HL-60/S4 treated with phorbol 12-myristate 13-acetate at 8.2 ng/mL for 4 days and 3 days (cell line): ENCODE data around the gene FAM47E.

Experiments used
- in situ Hi-C: fragments of 300-500 bp; cut with MboI; formaldehyde crosslinking; loops from 2 replicates; pipeline ENCODE4 v1.15.0; 2022; ENCODE audit warnings: low sequenced_read_pairs

The FAM47E gene, protein sequence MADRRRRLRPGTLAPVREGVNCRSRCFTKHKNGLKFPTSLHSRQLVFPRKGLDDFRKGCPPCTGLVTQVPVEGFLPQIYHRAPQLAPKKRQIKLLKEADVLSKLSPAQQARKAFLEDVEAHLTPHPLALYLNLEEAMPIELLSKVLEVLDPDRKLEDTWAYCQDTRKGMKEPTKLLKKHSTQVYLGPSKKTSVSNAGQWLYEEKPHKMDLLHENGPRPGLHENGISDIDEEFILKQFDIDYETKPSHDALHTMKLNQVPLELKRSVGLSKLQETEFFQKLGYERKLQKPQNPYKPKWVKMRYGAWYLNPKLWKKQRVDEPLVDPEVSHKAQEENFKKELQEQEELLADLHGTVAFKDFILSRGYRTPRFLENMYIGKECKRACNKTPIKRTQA

DNA sequence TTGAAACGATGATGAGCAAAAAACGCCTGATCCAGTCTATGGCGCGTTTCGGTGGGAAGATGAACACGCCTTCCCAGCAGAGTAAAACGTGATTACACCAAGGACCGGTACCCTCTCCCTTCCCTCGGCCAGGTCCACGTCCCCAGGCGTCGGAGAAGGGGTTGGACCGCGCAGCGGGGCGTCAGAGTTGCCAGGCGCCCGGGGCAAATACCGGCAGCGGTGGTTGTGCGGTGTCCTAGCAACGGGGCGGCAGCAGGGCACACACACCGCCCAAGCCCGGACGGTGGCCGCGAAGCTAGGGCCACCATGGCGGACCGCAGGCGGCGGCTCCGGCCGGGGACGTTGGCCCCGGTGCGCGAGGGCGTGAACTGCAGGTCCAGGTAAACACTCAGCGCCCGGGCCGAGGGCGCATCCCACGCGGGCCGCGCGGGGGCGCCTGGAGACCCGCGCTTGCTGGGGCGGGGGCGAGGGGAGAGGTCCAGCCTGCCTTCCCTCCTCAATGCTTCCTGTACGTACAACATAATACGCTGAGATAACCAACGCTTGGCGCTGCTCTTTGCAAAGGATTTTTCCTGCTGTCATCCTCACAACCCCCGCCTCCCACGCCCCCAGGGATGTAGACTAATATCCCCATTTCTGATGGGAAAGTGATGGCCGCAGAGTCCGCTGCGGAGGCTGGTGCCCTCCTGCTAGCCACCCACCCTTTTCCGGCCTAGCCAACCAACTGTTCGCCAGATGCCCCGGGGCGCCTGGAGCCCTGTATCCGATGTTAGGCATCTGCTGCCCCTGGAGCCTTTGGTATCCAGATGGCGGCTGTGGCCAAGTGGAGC, at the start of gene FAM47E:
TSS of gene FAM47E (plus strand) at position 281 of the 830 bp plus-strand sequence. CDS start at position 307, 26 bp downstream.
- in situ Hi-C loops = no loop called here

DNA sequence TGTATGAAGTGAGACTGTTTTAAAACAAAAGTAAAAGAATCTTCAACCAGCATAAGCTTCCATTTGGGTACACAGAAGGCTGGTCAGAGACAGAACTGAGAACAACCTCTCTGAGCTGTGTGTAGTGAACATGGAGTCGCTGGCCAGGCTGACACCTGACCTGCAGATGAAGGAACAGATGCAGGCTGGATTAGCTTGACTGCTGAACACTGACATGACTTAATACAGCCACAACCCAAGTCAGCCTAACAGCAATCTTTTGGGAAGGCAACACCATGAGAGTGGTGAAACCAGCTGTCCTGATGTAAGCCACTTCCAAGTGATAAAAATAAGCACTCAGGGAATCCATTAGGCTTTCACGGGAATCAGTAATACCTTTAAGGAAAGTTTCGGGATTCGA, 48.0 kb upstream of the FAM47E start:
- in situ Hi-C loops = no loop called here

DNA sequence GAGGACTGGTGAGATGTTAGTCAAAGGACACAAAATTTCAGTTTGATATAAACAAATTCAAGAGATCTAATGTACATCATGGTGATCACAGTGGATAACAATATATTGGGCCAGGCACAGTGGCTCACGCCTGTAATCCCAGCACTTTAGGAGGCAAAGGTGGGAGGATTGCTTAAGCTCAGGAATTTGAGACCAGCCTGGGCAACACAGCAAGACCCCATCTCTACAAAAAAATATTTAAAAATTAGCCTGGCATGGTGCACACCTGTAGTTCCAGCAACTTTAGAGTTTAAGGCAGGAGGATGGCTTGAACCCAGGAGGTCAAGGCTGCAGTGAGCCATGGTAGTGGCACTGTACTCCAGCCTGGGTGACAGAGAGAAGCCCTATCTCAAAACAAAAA, 46.6 kb upstream of the FAM47E start:
- in situ Hi-C loops = no loop called here

DNA sequence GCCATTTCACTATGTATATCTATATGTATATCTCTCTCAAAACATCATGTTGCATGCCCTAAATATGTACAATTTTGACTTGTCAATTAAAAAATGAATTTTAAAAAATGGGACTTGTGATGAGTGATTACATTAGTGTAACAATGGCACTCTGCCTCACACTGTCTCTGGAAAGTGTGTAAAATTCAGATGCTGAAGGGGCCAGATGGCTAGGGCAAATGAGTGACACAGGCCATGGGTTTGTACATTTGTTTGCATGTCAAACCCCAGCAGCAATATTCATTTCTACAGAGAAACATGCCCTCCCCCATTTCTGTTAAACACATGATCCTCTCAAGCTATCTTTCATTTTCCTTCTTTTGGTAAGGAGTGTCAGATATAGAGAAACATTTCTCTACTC, 46.0 kb upstream of the FAM47E start:
- in situ Hi-C loops = no loop called here

DNA sequence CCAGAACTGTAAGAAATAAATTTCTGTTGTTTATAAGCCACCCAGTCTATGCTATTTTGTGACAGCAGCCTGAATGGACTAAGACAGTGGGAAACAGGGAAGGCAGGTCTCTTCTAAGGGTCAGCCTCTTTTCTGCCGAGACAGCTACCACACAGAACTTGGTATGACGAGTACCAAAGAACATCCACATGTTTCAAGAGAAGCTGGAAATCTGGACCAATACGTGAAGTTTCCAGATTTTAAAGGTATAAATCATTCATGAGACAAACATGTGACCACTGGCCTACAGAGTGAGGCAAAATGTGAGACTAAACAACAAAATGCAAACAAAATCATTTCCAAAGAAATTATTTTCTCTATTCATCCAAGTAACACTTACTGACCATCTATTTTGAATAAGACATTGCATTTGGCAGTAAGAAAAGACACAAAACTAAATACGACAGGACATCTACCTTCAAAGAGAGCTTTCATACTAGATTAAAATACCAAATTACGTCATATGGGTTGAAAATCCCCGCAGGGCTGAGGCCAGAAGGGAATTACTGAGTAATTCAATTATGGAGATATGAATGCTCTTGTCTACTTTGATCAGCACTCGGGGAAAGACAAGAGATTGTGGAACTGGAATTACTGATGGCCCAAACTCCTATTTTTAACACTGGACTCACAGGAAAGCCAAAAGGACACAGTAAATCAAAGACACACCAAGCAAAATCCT, 45.1 kb upstream of the FAM47E start:
- in situ Hi-C loops = no loop called here

DNA sequence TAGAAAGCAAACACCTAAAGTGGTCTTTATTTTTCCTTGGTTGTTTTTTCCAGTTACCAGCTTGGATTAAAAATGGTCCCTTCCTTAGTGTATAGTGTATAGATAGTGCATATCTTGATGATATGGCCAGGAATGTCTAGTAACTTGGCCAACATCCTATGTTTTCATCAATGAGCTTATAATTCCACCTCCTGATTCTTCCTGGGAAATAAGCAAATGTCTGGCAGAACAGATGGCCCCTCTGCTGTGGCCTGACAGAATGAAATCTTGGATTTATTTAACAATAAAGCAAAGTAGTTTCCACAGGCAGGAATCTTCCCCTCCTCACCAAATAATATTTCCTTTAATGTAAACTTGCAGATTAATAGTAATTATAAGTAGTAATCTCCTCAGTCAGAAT, 44.0 kb upstream of the FAM47E start:
- in situ Hi-C loops = no loop called here

DNA sequence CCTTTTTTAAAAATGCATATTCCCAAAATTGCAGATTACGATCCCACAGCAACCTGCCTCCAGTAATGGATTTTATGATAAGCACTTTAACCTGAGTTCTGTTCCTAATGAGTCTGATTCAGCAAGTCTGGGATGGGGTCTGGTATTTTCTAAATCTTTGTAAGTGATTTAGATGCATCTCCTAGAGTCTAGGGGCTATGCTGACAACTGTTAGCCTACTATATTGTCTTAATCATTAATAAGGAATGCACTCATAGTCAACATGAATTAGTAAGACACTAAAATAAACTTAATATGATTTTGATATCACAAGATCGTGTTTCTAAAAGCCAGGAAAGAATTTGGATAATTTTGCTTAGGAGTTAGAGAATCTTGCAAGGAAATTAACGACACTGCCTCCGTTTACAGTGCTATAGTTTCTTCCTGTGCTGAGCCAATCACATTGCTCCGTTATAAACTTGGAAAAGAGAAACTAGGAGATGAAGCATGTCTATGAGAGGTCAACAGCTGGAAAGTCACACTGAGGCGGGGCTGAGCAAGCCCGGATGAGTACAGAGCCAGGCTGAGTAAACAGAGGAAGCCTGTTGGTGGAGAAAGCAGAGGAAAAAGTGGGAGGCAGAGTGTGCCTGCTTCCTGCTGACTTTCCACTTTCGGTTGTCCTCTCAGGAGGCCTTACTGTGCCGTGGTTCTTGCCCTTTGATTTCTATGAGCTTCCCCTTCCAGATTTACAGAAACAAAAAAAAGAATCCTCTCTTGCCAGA, 43.3 kb upstream of the FAM47E start:
- in situ Hi-C loops = no loop called here

DNA sequence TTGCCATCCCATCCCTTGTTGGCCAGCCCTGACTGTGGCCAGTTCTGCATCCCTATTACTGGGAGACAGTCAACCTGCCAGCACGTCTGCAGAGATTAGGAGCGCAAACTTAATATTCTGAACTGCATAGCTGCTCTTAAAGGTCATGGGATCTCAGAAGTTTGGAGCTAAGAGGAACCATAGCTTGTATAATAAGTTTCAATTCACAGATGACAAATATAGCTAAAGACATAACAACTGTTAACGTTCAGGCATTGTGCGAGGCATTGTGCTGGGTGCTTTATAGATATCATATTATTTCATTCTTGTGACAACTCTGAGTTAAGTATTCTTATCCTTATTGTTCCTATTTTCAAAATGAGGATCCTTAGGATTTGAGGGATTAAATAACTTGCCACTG, 41.6 kb upstream of the FAM47E start:
- in situ Hi-C loops = loop anchor here (10.0 kb wide), 1 partner anchor 85 kb away; no protein-coding TSS in a partner anchor

DNA sequence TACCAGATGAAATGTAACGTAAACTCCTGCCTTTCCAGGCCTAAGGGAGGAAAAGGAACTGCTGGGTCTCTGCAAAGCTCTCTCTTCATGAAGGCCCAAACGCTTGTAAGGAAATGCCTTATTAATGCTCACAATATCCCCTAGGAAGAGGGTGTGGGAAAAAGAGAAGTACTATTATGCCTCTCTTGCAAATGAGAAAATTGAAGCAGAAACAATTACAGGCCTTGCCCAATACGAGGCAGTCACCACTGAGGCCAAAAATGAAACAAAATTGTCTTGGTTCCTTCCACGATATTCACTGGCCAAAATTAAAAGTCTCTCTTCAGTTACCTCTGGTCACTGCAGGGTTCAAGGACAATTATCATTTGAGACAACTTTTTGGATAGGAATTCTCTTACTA, 41.1 kb upstream of the FAM47E start:
- in situ Hi-C loops = loop anchor here (10.0 kb wide), 1 partner anchor 84 kb away; no protein-coding TSS in a partner anchor

DNA sequence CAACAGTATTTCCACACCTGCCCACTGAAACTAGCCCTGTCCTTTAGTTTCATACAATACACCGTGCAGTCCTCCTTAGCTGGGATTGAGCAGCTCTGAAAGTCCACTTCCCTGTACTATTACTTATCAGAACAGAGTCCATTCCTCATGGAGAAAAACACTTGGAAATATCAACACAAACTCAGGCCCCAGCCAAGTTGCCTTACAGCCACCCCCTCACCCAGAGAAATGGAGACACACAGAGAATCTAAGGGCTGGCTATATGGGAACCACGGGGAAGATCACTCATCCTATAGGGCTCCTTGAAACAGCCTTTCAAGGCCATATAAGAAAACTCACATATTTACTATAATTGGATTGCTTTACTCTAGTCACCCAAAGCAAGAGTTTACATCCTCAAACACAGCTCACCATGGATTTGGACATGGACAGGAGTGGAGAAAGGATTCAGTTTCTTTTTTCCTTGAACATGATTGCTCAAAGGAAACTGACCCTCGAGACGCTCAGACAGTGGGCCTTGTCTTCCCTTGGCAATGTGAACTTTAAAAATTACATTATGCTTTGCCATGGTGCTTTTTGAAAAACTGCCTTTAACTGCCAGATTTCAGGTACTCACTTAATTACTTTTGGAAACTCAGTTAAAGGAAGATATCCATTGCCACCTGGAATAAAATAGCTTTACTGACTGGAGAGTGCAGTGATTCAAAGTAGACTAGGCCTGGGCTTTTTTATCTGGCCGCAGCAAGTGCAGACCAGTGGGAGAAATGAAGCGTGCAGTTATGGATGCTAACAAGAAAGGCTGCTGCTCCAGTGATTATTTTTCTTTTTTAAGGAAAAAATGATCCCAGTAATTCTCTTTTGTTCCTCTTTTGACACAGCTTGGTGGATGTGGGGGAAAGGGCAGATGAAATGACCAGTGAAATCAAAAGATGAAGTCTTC, 39.5 kb upstream of the FAM47E start:
- in situ Hi-C loops = loop anchor here (10.0 kb wide), 1 partner anchor 83 kb away; no protein-coding TSS in a partner anchor

DNA sequence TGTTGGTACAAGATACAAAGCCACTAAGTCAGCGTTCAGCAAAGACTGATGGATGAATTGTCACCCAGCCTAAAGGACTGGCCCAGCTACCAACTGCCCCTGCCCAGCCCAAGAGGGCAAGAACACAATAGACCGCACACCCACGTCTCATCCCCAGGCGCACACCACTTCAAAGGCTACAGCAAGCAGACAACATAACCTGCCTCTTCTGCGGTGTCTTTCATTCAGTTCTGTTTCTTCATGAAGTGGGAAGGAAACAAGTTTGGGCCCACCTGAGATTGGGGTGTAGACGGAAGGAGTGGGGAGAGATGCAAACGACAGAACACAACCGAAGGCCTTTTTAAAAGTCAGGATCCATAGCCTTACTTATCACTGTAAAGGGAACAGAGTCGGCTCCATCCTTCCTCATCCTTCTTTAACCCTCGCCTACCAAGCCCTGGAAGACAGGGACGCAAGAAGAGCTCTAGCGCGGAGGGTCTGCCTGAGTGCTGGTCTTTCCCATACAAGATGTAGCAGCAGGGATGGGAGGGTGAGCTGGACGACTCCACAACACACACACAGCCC, 38.6 kb upstream of the FAM47E start:
- in situ Hi-C loops = loop anchor here (10.0 kb wide), 1 partner anchor 82 kb away; no protein-coding TSS in a partner anchor

DNA sequence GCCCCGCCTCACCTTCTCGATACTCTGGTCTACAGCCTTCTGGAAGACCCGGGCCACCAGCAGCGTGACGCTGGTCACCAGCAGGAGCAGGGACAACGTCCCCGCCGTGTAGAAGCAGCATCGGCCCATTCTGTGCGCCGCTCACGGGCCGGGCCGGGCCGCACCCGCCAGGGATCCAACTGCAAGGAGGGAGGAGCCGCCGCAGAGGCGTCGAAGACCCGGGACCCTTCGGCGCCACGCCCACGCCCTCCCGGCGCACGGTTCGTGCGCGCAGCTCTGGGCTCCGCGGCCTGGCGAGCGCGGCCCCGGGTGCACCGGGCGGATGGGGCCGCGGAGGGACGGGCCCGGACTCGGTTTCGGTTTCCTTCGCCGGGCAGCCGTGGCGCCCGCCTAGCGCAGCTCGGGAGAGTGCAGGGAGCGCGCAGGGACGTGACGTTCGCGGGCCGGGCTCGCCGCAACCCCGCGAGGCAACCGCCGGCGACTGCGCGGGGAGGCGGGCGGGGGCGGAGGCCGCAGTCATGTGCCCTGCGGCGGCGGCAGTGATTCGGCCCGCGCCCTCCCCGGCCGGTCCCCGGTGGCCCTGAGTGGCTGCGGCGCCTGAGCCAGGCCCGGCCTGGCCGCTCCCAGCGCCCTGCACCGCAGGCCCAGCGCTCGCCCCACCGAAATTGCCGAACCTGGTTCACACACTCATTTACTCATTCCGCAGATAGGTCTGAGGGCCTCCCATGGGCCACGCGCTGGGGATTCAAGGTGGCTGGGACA, 37.9 kb upstream of the FAM47E start, which contains the start of gene SCARB2:
TSS of gene SCARB2 (minus strand) at position 410 of the 762 bp plus-strand sequence. CDS start at position 129, 281 bp downstream.
- in situ Hi-C loops = loop anchor here (10.0 kb wide), 1 partner anchor 81 kb away; no protein-coding TSS in a partner anchor

DNA sequence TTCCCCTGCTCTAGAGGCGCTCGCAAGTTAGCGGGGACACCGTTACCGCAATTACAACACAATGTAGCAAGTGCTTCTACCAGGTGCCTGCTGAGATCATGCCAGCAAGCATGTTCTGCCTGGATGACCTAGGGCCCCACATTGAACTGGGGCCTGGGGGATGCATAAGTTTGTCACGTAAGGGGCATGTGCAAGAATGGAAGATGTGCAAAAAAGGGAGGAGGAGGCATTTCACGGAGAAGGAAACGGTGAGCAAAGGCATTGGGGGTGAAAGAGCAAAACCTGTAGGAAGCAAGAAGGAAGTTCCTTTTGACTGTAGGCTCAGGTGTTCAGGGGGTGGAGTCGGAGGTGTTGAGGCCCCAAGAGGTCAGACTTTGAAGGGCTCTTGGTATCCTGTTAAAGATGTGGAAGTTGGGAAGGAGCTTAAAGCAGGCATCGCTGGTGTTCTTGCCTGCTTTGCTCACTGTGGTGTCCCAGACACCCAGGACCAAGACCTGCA, 37.3 kb upstream of the FAM47E start:
- in situ Hi-C loops = loop anchor here (10.0 kb wide), 1 partner anchor 81 kb away; no protein-coding TSS in a partner anchor

DNA sequence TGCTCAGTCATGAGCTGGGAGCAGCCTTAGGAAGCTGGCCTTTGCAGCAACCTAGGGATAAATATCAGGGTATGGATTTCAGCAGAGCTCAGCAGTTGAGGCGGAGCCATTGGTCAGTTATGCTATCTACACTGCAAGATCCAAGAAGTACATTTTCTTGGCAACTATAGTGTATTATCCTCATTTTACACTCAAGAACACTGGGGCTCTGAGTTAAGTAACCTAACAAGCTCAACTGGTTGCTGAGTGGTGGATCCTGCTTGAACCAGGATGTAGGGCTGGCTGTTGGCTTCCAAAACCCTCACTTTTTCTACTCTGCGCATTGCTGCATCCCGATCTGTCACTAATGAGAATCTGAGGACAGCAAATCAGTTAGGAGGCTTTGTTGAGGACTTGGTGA, 36.4 kb upstream of the FAM47E start:
- in situ Hi-C loops = loop anchor here (10.0 kb wide), 1 partner anchor 80 kb away; no protein-coding TSS in a partner anchor

DNA sequence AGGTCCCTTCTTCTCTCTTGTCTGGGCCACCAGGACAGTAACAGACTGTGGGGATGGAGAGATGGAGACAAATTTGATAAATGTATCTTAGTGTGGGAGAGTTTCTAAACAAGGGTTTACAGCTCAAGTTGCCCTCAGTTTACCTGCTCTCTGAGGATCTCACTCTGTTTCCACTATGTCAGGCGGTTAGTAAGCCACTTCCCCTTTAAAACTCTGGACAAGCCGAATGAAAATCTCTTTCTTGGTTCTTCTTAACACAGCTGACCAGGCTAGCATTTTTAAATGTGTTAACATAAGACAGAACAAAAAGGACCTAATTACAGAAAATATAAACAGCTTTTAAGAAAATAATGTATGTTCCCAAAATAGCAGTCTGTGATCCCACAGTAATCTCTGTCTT, 35.0 kb upstream of the FAM47E start:
- in situ Hi-C loops = loop anchor here (10.0 kb wide), 1 partner anchor 78 kb away; no protein-coding TSS in a partner anchor

DNA sequence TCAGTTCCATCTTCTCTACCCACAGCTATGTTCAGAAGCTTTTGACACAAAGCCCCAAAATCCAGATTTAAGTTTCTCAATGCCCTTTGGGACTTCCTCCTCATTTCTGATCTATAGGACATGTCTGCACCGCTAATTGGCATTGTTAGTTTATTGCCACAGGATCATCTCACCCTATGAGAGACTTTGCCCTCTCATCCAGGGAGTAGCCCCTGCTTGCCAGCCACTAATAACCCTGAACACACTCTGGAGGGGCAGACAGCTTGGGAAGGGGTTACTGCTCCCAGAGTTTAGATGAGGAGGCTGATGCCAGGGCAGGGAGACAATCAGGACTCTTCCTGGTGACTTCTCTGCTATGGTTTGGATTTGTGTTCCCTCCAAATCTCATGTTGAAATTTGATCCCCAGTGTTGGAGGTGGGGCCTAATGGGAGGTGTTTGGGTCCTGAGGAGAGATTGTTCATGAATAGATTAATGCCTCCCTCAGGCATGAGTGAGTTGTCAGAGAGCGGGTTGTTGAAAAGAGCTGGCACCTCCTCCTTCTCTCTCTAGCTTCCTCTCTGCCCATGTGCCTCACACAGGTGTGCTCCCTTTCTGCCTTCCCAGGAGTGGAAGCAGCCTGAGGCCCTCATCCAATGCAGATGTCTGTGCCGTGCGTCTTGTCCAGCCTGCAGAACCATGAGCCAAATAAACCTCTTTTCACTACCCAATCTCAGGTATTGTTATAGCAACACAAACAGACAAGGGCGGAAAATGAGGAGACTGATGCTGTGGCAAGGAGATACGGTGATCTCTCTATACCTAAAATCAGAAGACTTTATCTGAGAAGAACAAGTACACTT, 34.3 kb upstream of the FAM47E start:
- in situ Hi-C loops = loop anchor here (10.0 kb wide), 1 partner anchor 78 kb away; no protein-coding TSS in a partner anchor
